ENCODE results near the gene NTM.

GRCh38 chr11:131749101-131749500, 378.7 kb downstream of the NTM start:
- TF ChIP-seq CTCF (IDR thresholded peaks at IDR 0.05) (no peak), POLR2A (IDR thresholded peaks at IDR 0.05) (no peak)
